GM18508 (cell line): Measurements from ENCODE around the gene CACNA1C.

ENCODE experiments used
- ATAC-seq: cut with Tn5 transposase; IDR thresholded peaks from one replicate; pipeline ENCODE4 v1.9.1; 2021; ENCODE audit warnings: moderate number of reproducible peaks; ENCODE audit not compliant: insufficient read depth, unreplicated experiment

The CACNA1C gene

DNA sequence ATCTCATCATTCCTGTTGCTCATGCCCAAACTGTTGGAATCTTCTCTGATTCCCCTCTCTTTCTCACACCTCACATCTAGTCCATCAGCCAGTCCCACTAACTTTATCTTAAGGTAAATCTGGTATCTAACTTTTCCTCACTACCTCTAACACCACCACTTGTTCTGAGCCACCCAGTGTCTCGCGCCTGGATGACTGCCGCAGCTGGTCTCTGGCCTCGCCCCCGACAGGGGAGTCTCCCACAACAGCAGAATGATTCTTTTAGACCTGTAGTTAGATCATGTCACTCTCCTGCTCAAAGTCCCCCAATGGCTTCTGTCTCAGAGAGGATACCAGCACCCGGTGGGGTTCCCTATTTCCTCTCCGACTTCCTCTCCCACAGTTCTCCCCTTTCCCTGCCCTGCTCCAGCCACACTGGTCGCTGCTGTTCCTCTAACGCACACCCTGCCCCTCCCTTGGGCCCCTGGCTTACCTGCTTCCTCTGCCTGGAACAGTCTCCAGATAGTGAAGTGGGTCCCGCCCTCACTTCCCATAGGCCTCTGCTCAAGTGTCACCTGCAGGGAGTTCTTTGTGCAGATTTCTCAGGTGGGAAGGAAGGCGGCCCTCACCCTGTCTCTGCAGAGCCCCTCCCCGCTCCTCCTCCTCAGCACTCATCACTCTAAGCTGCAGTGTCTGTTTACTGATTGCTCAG, 403.5 kb downstream of the CACNA1C start:
- ATAC-seq, result no peak

DNA sequence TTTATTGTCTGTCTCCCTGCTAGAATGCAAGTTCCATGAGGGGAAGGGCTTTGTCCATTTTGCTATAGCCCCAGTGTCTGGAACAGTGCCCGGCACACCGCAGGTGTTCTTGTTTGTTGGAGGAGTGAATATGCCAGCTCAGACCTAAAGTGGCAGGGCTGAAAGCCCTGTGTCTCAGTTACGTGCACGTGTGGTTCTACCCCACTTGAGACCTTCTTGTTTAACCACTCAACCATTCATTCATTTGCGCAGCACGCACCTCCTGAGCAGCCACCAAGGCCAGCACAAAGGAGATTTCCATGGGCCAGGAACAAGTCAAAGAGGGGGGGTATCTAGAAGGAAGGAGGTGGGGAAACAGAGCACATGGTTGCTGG, 404.0 kb downstream of the CACNA1C start:
- ATAC-seq, result no peak

DNA sequence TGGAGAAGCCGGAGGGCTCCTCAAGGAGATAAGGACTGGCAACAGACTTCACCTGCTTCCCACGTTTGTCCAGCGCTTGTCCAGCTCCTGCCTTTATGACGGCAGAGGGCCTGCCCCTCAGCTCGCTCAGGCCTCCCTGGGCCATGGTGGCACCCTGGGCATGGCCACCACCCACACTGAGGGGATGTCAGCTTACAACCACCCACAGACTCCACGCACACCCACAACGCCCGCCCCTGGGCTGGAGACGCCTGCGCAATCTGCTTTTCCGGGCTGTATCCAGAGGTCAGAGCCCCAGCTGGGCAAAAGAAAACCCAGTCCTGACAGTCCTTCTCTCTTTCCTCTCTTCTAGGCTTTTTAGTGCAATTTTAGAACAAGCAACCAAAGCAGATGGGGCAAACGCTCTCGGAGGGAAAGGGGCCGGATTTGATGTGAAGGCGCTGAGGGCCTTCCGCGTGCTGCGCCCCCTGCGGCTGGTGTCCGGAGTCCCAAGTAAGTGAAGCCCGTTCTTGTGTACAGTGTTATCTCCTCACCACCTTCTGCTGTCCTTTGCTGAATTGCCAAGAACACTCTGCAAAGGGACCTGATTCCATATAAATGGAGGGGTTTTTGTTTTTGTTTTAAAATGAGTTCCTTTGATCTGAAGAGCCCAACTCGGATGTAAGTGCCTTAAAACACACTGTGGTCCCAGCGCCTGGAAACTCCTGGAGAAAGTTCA, 404.6 kb downstream of the CACNA1C start:
- ATAC-seq, result no peak

DNA sequence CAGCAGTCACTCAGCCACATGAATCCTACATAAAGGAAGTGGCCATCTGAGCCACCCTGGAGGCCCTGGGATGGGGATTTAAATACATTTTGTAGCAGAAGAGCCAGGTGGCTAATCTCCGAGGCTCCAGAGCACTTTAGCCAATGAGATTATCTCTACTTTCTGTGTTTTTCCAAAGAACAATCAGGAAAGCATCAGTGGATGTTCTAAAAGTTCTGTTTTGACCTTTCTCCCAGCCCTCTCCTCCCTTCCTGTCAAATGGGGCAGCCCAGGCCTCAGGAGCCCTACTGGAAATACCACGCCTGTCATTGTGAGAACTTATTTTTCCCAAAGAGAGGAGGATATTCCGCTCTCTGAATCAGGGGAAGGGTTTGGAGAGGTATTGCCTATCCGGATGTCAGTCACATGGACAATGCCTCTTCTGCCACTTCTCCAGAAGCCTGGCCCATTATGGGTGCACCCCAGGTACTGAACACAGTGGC, 405.2 kb downstream of the CACNA1C start:
- ATAC-seq, result no peak

DNA sequence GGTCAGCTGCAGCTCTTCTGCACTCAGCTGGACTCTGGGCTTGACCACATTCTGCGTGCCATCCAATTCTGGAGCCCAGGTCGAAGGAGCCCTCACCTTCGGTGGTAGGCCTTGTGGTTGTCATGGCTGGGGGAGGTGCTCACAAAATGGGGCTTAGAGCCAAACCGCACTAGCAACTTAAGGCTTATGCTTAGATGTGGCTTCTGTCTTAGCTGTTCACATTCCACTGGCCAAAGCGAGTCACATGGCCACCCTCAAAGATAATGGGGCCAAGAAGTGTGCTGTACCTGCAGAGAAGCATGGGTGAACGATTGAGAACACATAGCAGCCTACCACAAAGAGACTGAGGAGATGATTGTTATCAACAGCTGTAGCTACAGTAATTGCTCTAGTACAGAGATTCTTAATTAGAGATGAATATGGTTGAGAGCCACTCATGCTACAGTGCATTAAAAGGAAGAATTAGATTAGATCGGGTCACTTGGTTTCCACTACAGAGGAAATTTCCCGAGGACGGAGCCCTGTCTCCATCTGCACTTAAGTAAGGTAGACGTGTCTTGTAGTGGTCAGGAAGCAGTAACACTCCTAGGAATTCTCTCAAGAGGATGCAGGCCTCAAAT, 407.4 kb downstream of the CACNA1C start:
- no peak for ATAC-seq

DNA sequence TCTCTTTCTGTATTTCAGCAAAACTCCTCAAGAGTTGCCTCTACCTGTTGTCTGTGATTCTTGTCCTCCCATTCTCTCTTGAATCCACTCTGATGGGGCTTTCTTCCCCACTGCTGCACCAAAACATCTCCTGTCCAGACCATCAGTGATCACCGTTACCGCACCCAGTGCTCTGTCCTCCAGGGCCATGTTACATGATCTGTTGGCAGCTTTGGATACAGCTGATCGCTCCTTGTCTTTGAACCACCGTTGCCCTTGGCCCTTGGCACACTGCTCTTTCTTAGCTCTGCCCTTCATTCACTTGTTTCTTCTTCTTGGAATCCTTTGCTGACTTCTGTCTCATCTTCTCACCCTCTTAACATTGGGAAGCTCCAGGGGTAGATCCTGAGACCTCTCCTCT, 408.3 kb downstream of the CACNA1C start:
- no peak for ATAC-seq

DNA sequence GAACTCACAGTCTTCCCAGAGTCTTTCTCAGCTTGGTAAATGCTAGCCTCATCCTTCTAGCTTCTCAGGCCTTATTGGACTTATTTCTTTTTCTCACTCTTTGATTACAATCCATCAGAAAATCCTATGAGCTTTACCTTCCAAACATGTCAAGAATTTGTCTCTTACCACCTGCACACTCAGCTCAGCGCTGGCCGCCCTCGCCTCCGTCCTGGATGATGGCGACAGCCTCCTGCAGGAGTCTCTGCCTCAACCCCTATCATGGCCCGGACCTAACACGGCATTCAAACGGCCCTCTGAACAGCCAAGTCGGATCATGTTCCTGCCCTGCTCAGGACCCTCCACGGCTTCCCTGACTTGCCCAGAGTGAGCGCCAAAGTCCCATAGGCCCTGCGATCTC, 408.9 kb downstream of the CACNA1C start:
- no peak for ATAC-seq

DNA sequence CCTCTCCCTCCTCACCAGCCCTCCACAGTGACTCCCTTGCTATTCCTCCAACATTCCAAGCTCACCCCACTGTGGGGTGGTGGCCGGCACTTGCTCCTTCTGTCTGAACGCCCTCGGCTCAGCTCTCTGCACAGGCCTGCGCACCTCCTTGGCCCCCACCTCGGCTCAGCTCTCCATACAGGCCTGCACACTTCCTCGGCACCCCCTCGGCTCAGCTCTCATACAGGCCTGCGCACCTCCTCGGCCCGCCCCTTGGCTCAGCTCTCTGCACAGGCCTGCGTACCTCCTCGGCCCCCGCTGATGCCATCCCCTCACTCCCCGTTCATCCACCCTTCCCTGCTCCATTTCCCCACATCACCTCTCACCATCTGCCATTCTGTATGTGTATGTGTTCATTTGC, 409.3 kb downstream of the CACNA1C start:
- no peak for ATAC-seq

DNA sequence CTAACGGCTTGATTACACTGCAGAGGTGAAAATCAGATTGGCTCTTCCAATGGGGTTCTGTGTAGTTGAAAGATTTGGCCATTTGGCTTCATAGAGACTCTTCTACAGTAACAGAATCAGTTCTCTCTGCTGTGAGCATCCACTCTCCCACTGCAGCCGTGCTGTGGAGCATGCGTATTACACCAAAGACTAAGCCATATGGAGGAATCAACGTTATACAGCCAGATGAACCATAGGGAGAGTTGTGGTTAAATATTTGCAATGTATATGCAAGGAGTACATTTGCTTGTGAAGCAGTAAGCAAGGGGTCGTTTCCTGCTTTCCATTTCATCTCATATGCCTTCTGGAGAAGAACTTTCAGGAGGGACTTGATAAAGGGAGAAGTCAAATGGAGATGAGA, 410.9 kb downstream of the CACNA1C start:
- no peak for ATAC-seq

DNA sequence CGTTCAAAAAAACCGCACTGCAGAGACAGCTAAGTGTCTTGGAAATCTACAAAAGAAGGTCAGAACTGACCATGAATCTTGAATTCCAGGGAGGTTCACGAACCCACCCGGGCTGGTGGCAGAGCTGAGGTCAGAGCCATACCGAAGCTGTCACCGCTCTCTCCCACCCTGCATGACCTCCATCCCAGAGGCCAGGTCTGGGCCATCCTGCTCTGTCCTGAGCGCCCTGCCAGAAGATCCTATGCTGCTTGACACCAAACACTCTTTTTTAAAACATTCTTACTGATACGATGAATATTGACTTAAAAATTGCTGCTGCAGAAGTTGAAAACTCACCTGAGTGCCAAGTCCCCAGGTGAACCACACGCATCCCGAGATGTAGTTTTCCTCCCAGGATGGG, 412.9 kb downstream of the CACNA1C start:
- no peak for ATAC-seq

DNA sequence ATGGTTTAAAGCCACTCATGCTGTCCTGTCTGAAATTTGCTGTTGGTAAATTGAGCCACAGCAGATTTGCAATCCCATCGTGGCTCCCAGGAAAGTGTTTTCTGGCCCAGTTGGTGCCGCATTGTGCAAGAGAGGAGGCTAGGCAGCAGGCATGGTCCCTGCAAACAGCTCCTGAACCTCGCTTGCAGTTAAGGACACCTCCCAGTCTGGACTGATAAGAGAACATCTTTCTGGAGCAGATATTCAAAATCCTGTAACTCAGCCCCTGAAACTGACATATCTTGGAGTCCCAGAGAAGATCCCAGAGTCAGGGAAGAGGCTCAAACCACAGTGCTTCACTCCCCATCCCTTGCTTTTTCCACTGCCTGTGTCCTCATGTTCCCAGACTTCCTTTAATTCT, 413.4 kb downstream of the CACNA1C start:
- no peak for ATAC-seq

DNA sequence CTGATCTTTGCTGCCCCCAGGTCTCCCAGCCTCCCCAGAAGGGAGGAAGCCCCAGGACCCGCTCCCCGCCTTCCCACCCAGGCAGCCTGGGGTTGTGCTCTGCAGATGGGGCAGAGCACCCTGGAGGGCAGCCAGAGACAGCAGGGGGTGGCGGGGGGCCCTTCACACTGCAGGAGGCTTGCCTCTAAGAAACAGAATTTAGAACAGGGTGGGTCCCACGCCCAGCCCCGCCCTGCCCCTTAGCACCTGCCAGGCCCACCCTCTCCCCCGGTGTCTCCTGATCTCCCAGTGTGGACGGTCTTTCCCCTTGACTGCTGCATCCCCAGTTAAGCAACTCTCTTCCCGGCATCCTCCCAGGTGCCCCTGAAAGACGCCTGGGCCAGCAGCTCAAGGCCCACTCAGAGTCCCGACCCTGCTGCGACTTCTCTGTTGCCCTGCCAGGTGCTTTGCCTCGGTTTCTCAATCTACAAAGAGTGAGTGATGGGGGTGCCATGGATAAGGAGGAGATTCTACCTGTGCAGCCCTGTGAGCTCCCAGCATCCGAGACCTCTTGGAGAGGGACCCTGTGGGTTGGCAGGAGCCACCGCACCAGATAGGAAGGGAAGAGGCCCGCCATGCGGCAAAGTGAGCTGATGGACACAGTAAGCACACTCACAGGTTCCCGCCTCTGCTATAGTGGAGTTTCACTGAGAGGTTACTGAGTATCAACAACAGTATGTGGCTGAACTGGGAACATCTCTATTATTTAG, 414.8 kb downstream of the CACNA1C start:
- no peak for ATAC-seq

DNA sequence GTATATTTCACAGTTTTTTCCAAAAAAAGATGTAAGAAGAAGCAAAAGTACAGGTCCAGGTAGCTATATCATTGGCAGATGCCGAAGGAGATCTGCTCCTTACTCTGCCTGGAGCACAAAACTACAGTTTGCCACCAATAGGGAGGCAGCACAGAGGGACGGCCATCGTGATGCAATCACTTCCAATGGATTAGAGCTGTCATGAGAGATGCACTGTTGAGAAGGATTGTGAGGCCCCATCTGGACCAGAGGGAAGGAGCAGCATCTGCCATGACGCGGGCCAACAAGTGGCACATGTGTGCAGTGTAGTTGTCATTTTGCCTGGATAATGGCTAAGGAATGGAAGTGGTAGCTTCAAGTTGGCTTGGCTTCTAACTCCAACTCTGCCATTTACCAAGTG, 423.2 kb downstream of the CACNA1C start:
- no peak for ATAC-seq

DNA sequence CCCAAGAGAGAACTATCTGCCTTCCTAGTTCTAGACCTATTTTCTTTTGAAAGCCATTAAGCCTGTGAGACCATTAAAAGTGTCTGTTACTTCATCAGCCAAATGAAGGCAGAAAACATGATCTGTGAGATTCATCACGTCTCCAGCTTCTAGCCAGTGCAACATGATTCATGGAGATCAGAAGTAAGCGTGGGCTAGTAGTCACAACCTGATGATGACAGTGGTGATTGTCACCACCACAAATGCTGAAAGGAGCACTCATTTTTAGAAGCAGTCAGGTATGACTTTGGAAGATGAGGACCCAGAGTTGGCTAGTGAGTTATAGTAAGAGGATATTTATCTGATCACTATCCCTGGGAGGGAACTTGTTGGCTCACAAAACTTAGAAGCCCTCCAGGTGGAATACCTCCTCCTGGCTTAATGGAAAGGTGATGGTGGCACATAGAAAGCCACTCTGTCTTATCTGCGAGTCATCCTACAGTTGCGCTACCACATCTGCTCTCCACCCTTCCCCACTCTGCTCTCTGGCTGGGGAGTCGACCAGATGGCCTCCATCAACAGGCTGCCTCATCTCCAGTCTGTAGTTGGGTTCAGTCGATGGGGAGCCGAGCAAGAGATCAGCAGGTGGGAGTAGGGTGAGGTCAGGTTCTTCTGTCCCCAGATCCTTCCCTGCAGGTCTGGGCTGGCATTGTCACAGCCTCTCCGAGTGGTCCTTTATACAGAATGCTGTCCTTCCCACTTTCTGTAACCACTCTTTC, 424.4 kb downstream of the CACNA1C start:
- ATAC-seq, result no peak

DNA sequence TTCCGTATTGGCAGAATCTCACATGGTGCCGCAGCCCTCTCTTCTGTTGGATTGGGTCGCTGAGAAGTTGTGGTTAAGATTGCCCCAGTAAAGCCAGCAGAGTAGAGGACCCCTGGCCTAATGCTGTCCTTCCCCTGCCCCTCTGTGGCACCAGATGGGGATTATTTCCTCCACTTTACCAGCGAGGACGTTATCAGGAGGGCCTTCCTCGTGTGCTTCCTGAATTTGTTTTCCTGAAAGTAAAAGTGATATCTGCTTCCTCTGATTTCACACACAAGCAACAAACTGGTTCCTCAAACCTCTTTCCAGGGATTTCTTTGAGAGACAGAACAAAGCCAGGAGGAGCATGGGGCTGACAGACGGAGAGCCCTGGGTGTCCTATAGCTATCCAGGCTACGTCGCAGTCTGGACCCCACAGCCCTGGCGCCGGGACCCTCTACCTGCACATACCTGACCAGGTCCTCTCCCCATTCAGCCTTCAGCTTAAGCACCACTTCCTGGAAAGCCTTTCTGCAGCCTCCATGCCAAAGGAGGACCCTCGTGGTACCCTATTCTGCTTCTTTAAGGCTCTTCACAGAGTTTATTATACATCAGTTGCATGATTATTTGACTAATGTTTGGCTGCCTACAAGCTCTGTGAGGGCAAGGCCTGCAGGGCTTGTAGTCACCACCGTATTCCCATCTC, 427.2 kb downstream of the CACNA1C start:
- ATAC-seq, result no peak

DNA sequence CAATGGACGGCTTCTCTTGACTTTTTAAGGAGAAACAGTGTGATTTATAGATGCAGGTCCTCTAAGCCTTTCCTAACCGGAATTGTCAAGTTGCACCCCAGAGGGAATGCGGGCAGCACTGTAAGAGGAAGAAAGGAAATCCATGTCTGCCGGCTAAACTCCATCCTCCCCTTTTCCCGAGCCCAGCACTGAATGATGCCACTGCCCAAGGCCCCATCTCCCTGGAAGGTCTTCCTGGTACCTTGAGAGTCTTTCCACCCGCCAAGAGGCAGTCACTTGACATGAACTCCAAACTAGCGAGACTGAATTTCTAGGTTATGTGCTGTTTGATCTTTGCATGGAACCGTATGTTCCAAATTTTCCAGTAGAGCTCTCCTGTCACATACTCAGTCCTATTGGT, 428.6 kb downstream of the CACNA1C start:
- ATAC-seq, result no peak

DNA sequence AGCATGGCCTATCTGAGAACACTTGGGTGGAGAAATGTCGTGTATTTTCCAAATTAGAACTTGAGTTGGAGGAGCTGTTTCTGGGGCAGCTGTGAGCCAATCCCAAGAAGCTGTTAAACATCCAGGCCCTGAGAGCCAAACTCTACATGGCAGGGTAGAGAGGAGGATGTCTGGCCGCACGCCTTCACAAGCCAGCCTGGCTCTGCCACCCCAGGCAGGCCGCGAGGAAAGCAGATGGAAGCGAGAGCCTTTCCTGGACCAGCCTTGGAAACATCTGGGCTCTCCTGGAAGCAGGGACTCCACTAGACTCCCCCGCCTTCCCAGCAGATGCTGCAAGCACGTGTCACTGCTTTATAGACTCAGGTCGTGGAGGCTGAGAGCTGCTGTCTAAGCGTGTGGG, 429.2 kb downstream of the CACNA1C start:
- no peak for ATAC-seq

DNA sequence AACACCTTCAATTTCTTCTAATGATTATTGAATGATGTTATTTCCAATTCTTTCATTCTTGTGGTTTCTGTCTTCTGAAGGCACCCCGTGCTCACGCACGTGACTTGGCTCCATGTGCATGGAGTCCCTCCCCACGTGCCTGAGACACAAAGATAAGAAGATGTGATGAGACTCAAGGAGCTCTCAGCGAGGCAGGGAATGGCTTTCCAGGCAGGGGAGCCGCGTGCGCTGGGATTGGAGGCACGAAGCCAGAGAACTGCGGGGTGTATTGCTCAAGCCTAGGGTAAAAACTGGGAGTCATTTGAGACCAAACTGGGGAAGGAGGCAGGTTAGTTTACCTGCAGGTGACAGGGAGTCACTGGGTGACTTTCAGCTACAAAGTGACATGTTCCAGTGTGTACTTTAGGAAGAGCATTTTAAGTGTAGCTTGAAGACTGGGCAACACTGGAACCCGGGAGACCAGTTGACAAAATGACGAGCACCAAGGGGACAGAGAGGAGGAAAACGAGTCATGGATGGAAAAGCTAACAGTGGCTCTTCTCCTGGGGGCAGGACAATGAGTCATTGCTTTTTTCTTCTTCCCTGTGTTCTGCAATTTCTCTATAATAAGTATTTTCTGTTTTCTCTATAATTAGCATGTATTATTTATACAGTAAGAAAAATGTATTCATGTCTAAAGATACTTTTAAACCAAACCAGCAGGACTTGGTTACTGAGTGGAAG, 430.3 kb downstream of the CACNA1C start:
- ATAC-seq, result no peak

DNA sequence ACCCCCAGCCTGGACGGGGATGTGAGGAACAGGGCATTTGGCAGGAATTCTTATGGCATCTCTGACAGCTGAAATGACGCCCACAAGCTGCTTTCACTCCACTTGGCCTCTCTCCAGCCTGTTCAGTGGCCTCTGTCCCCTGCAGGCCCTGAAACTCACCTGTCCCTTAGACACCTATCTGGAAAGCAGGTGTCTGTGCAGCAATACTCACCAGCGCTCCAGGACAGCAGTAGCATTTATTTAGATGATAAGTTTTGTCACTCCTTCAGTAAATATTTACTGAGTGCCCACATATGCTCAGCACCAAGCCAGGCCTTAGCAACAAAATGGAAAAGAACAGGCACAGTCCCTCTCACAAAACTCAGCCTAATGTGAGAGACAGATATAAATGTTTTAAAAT, 430.9 kb downstream of the CACNA1C start:
- no peak for ATAC-seq
